ENCODE results near the gene RAD51C. TPM values are rescaled to one million over a fixed set of nuclear protein-coding genes. Genes with fewer than 3 reads are reported as not detected.
"Not testable (repeated sequence)": the region's sequence is repeated elsewhere in the genome, so short reads cannot be mapped to it uniquely, and the experiment has no call there.

The RAD51C gene
- total RNA-seq, 1 donor from 2014 or later, result 38.5 TPM

DNA sequence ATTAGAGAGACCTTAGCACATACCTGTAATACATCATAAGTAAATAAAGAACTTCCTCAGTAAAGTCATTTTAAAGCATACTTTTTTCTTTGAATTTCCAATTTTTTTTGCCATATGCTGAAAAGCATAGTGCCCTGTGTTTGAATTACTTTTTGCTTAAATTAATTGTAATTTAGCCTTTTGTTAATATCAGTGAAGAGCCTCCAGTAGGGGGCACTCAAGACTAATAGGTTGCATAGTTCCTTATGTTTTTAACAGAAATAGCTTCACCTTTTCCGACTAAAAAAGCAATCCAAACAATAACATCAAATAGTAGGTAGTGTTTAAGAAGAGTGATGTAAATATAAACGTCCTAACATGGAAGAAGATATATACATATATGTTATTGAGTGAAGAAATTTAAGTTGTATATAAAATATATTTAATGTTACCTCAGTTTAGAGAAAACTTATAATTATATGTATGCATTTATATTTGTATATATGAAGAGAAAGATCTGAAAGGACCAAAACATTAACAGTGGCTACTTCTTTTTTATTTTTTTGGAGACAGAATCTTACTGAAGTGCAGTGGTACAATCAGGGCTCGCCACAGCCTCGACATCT is 18.6 kb downstream of the RAD51C start:
- DNase-seq (no peak), ATAC-seq (ENCODE audit: poor library complexity) (no peak)
- intact Hi-C loops (cut with DNase I), result no loop called here

DNA sequence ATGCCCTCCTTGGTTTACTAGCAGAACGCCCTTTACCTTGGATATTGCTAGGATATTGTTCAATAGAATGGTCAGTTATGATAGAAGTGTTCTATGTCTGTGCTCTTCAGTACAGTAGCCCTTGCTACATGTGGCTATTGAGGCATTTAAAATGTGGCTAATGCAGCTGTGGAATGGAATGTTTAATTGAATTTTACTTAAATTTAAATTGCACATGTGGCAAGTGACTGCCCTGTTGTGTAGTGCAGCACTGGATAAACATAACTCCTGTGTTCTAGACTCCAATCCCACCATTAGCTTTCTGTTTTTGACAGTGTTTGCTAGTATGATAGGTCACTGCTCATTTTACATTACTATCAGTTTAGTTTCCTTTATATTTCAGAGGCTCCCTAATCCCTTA is 29.9 kb downstream of the RAD51C start:
- DNase-seq, result no peak
- intact Hi-C loops (cut with DNase I), result no loop called here
- ATAC-seq (ENCODE audit: poor library complexity), result no peak

DNA sequence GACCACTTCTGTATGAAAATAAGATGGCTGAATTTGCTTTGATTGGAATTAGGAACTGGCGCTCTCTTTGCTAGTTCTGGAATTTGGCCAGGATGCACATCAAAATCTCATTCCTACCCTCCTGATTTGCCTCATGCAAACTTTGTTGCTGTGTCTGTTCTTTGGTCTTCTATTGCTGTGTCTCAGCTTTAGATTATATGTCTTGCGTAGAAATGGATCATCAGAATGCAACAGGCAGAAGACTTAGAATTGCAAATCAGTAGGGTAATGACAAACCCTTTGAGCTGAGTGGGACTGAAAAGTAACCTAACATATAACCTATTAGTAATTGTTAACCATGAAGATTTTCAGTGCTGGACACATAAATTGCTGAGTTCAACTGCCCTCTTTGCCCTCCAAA is 30.3 kb downstream of the RAD51C start:
- ATAC-seq (ENCODE audit: poor library complexity) (no peak), DNase-seq (no peak)
- intact Hi-C loops (cut with DNase I), result no loop called here

DNA sequence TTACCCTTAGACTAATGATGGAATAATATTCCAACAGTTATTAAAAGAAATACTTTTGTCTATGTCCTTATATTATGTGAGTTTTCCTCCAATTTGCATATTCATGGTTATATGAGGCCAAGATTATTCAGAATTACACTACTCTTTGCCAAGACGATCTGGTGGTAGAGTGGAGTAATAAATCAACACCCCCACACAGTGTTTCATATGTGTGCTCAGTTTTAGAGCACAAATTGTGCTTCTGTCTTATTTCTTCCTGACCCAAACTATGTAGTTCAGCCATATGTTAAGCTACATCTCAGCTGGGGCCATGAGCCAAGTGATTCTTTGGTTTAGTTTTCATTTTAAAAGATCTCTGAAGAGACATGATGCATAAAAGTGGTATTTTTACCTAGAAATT is 36.4 kb downstream of the RAD51C start:
- intact Hi-C loops (cut with DNase I), result no loop called here
- no peak for ATAC-seq (ENCODE audit: poor library complexity)
- DNase-seq, result no peak

DNA sequence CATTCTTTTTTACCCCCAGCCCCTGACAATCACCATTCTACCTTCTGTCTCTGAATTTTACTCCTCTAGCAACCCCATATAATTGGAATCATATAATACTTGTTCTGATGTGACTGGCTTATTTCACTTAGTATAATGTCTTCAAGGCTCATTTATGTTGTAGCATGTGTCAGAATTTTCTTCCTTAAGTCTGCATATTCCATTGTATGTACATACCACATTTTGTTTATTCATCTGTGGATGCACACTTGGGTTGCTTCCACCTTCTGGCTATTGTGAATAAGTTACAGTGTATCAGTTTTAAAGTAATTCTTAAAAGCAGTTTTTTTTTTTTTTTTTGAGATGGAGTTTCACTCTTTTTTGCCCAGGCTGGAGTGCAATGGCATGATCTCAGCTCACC is 38.5 kb downstream of the RAD51C start:
- no peak for ATAC-seq (ENCODE audit: poor library complexity)
- intact Hi-C loops (cut with DNase I), result no loop called here
- no peak for DNase-seq

DNA sequence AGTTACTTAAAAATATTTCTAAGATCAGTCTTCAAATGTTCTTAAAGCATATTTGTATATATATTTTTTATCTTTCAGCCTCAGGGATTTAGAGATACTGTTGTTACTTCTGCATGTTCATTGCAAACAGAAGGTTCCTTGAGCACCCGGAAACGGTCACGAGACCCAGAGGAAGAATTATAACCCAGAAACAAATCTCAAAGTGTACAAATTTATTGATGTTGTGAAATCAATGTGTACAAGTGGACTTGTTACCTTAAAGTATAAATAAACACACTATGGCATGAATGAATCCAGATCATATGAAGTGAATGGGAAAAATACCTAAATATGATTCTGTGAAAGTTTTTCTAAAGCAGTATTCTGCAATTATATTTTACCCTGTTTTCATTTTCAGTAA is 41.6 kb downstream of the RAD51C start:
- intact Hi-C loops (cut with DNase I), result no loop called here
- DNase-seq (no peak), ATAC-seq (ENCODE audit: poor library complexity) (no peak)

DNA sequence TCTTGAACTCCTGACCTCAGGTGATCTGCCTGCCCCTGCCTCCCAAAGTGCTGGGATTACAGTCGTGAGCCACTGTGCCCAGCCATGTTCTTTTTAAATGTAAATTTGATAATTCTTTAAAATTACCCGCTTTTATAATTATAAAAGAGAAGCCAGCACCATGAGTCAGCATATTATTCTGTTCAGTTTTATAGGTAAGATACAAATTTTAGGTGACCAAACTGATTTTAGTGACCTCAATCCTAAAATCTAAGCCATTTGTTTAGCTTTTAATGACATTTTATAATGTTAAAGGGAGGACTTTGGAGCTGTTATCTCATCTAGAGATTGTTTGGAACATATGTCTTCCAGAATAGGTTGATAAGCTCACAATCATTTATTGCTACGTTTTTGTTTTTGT is 42.4 kb downstream of the RAD51C start:
- ATAC-seq (ENCODE audit: poor library complexity), result no peak
- DNase-seq, result no peak
- intact Hi-C loops (cut with DNase I), result no loop called here

DNA sequence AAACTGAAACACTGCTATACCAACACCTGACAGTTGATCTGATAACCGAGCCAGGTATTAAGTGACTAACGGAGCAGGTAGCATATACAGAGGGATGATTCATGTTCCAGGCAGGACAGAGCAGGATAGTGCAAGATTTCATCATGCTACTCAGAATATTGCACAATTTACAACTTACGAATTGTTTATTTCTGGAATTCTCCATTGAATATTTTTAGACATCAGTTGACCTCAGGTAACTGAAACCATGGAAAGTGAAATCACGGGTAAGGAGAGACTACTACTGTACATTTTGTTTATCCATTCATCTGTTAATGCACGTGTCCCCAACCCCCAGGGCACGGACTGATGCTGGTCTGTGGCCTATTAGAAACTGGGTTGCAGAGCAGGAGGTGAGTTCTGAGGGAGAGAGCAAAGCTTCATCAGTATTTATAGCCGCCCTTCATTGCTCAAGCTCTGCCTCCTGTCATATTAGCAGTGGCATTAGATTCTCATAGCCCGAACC is 48.8 kb downstream of the RAD51C start:
- intact Hi-C loops (cut with DNase I), result no loop called here
- no peak for DNase-seq
- no peak for ATAC-seq (ENCODE audit: poor library complexity)

DNA sequence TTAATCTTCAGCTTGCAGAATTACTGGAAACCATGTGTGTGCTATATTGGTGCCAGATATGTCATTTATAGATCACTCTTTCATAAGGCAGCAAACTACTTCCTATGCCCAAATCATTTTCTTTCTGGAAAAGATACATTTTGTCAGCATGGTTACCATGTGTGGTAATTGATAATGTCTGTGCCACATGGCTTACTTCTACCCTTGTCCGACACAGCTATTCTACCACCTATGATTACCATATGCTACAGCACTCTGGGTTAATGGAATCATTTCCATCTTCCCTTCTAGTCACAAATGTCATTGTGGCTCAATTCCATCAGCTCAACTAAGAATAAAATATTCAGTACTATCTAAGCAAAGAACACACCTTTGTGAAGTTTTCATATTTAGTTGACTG is 55.3 kb downstream of the RAD51C start:
- no peak for ATAC-seq (ENCODE audit: poor library complexity)
- intact Hi-C loops (cut with DNase I), result no loop called here
- no peak for DNase-seq

DNA sequence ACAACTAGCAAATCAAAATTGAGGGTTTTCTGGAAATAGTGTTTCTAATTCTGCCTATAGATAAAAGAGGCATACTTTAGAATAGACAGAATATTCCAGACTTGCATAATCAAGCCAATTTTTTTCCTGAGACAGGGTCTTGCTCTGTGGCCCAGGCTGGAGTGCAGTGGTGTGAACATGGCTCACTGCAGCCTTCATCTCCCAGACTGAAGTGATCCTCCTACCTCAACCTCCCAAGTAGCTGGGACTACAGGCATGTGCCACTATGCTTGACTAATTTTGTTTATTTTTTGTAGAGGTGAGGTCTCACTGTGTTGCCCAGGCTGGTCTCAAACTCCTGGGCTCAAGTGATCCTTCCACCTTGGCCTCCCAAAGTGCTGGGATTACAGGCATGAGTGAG is 57.2 kb downstream of the RAD51C start:
- DNase-seq; ATAC-seq (ENCODE audit: poor library complexity); intact Hi-C loops (cut with DNase I): not testable (repeated sequence)

DNA sequence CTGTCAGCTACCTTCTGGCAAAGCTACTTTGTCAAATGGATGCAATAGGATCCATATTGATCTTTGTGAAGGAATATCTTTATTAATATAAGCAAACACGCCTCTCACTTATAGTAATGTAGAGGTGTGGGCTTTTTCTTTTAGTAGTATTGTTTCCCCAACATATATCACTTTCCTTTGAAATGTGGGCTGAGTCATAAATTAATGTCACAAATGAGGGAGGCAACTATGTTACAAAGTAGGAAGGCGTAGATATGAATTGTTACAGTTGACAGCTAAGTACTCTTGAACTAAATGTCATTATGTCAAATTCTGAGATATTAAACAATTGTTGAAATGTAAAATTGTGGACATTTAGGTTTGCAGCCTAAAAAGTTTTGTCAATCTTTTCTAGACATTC is 60.6 kb downstream of the RAD51C start:
- DNase-seq (no peak), ATAC-seq (ENCODE audit: poor library complexity) (no peak)
- intact Hi-C loops (cut with DNase I), result no loop called here

DNA sequence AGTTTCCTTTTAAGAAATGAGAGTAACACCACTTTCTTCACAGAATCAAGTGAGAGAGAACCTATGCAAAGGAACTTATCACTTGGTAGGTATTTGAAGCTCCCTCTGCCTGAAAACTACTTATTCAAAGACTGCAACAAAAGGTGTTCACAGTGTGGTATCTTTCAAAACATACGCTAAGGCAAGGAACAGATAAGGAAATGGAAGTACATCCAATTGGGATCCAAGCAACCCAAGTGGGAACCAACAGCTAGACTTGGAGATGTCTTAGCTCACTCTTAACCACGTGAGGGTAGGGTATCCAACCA is 62.8 kb downstream of the RAD51C start:
- intact Hi-C loops (cut with DNase I), result no loop called here
- ATAC-seq (ENCODE audit: poor library complexity), result no peak

DNA sequence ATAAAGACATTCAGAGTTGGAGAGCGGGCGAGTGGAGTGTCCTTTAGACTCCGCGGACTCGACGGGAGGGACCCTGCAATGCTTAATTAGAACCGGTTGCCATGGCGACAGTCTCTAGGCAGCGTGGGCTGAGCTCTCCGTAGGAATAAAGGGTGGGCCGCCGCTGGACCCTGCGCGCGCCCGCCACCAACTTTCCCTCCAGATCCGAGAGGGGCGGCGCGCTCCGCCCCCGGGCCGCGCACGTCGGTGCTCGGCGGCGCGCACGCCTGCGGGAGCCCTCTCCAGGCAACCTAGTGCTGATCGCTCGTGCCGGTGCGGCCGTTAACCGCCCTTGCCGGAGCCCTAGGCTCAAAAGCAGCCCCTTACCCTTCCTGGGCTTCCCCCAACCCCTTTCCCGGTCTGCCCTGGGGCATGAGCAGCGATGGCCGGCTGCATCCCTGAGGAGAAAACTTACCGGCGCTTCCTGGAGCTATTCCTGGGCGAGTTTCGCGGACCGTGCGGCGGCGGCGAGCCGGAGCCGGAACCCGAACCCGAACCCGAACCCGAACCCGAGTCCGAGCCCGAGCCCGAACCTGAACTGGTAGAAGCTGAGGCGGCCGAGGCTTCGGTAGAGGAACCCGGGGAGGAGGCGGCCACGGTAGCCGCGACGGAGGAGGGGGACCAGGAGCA is 63.3 kb downstream of the RAD51C start, which contains the start of gene PPM1E:
Gene PPM1E (plus strand): TSS at position 278 of the 669 bp plus-strand sequence.
- ATAC-seq (ENCODE audit: poor library complexity) (peak; percentile 95), DNase-seq (peak; percentile 66)
- intact Hi-C loops (cut with DNase I), result no loop called here

More for the DNA sequence above, 62.8 kb downstream of the RAD51C start:
- DNase-seq, result no peak

DNA sequence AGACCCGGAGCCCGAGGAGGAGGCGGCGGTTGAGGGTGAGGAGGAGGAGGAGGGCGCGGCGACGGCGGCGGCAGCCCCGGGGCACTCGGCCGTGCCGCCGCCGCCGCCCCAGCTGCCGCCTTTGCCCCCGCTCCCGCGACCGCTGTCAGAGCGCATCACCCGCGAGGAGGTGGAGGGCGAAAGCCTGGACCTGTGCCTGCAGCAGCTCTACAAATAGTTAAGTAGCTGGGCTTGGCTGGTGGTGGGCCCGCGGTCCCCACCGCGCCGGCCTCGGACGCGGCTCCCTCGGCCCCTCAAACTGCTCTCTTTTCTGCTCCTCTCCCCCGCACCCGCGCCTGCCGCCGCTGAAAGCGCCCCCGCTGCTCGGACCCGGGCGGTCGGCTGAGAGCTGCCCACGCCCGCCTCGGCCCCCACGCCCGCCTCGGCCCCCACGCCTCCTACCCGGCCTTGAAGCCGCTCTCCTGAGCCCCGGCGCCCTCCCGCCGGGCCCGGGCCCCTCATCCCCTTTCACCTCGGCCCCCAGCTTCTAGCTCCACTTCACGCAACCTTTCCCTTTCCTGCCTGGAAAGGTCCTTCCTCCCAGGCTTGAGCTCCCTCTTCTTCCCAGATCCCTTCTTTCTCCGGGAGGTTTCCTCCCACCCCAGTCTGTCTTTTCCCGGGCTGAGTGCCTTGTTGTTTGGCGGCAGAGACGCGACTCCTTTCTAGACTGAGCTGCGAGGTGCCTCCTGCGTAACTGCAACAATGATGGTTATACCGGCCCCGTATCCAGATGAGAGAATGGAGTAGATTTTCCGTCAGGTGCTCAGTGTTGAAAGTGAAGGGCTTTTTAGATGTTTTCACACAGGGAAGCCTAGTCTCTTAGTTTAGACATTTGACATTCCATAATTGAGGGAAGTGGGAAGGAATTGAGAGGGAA is 64.1 kb downstream of the RAD51C start:
- no peak for DNase-seq
- peak; percentile 59 for ATAC-seq (ENCODE audit: poor library complexity)

DNA sequence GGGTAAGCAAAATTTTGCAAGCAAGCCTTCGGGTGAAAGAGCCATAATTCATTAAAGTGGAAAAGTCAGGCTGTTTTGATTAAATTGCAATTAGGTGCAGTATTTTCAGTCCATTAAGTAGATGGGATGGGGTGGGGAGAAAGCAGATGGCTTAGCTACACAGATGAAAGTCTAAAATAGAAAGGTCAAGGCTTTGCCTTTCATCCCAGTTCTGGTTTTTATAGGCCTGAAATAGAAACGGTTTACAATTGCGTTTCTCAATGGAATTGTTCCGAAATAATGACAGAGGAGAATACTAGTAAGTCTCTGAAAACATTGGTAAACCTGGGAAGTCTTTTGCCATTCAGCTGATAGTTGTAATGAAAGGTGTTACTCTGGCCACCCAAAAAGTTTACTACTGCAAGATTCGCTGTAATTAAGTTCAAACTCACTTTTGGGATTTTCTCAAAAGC is 64.8 kb downstream of the RAD51C start:
- intact Hi-C loops (cut with DNase I), result no loop called here
- ATAC-seq (ENCODE audit: poor library complexity), result no peak
- DNase-seq, result no peak

More for the DNA sequence above, 64.1 kb downstream of the RAD51C start:
- intact Hi-C loops (cut with DNase I), result no loop called here

DNA sequence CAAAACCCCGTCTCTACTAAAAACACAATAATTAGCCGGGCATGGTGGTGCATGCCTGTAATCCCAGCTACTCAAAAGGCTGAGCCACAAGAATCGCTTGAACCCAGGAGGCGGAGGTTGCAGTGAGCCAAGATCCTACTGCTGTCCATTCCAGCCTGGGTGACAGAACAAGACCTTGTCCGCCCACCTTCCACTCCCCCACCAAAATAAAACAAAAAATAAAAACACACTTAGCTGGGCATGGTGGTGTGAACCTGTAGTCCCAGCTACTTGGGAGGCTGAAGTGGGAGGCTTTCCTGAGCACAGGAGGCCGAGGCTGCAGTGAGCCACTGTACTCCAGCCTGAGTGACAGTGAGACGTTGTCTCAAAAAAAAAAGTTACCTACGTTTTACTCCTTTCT is 66.5 kb downstream of the RAD51C start:
- intact Hi-C loops (cut with DNase I), result no loop called here
- DNase-seq (no peak), ATAC-seq (ENCODE audit: poor library complexity) (no peak)

DNA sequence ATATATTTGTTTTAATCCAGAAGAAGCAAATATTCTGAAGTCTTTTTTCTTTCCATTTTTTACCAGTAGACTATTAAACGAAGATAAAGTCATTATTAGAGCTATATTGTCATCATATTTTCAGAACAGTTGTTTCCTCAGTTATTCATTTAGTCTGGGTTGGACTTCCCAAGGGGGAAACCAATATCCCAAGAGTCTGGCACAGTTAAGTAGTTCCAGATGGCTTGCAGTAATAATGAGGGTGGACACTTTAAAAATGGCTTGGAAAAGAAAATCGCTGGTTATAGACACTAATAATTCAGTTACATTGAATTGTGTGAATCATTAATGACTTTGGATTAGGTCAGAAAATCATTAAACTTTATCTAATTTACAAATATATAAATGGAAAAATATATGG is 67.1 kb downstream of the RAD51C start:
- intact Hi-C loops (cut with DNase I), result no loop called here
- DNase-seq (no peak), ATAC-seq (ENCODE audit: poor library complexity) (no peak)

DNA sequence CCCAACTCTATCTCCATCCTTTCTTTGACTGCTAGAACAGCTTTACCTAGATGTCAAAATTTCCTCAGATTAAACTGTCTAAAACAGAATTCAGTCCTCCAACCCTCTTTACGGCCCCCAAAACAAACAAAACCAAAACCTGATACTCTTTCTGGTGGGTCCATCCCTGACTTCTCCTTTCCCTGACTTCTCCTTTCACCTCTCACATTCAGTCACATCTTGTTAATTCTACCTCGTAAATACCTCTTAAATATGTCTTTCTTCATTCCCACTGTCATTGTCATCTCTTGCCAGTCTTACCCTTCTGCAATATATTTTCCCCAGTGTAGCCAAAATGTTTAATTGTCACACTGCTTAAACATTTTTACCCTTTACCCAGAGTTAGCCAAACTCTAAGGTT is 67.8 kb downstream of the RAD51C start:
- intact Hi-C loops (cut with DNase I), result no loop called here
- no peak for ATAC-seq (ENCODE audit: poor library complexity)
- DNase-seq, result no peak

DNA sequence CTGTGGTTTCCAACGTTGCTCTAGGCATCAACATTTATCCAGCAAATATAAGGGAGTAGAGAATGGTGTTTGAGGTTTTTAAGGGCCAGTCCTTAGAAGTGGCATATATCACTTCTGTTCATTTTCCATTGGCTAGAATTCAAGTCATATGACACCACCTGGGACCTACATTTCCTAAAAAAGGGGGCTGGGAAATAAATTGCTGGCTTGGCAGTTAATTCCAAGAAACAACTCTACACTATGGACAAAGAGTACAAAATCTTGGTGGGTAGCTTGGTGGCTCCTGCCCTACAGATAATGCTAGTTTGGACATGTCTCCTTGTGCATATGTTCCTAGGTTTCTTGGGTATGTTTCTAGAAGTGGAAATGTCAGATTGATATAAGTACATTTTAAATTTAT is 70.9 kb downstream of the RAD51C start:
- DNase-seq (no peak), ATAC-seq (ENCODE audit: poor library complexity) (no peak)
- intact Hi-C loops (cut with DNase I), result no loop called here

DNA sequence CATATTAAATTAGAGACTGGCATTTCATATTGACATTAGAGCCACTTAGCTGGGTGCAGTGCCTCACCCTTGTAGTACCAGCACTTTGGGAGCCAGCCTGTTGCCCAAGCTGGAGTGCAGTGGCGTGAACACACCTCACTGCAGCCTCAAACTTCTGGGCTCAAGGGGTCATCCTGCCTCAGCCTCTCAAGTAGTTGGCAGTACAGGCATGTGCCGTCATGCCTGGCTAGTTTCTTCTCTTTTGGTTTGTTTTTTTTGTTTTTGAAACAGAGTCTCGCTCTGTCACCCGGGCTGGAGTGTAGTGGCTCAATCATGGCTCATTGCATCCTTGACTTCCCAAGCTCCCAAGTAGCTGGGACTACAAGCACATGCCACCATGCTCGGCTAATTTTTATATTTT is 72.0 kb downstream of the RAD51C start:
- ATAC-seq (ENCODE audit: poor library complexity), result no peak
- intact Hi-C loops (cut with DNase I), result no loop called here
- DNase-seq, result no peak

All from Right ventricle myocardium superior (tissue), 1 donor.